Fibroblast of skin of right biceps (primary cell): ENCODE data around the gene VAC14.
"Not testable (repeated sequence)": the region's sequence is repeated elsewhere in the genome, so short reads cannot be mapped to it uniquely, and the experiment has no call there.

Experiments
- DNase-seq: peaks from one replicate; pipeline ENCODE4 v3.0.0-alpha.2; 2013

Gene VAC14

DNA sequence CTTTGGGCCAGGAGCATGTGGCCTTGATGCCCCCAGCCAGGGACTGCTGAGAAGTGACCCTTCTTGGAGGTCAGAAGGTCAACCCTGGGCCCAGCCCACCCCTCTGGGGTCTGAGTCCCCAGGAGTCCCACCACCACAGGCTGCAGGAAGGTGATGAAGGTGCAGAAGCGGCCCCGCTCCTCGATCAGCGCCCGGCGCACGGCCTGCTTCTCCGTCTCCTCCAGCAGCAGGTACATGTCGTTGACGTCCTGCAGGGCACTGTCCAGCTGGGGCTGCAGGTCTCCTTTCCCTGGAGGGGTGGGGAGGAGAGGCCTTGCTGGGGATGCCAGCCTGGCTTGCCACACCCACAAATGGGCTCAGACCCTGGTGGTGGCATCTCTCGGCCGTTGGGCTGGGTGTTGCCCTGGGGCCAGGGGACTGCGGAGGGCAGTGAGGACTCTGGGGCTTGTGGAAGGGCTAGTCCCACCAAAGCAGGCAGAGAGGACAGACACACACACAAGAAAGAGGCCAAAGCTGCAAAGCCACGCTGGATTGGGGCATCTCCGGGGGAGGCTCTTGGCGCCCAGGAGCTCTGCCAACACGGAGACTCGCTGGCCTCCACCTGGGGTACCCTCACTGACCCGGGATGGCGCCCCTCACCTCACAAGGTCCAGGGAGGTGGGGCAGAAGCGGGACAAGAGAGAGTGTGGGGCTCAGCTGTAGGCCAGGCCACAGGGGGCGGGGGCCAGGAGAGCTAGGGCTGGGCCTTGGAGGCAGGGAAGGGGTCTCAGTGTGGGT is 122.6 kb downstream of the VAC14 start:
- no peak for DNase-seq

DNA sequence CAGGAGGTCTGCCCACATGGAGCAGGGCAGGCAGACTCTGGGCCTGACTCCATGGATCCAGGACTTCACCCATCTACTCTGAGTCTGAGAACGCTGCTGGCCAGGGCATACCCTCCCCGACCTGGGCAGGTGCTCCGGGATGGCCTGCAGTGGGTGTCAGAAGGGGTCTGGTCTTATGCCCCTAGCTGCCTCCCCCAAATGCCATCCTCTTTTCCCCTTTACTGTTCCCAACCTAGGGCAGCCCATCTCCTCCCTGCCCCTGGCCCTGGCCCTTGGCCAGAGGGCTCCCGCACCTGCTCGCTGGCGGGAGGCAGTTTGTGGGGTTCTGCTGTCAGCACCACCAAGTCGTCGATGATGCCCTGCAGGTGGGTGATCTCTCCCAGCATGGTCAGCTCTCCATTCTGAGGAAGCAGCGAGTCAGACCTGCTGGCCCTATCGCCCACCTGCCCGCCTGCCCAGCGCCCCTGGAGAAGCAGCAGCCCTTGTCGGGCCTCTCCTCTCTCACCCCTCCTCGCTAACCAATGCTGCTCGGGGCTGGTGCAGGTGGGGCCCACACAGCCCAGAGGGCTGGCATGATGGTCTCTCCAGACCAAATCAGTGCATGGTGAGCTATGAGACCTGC is 123.3 kb downstream of the VAC14 start:
- DNase-seq, result no peak

DNA sequence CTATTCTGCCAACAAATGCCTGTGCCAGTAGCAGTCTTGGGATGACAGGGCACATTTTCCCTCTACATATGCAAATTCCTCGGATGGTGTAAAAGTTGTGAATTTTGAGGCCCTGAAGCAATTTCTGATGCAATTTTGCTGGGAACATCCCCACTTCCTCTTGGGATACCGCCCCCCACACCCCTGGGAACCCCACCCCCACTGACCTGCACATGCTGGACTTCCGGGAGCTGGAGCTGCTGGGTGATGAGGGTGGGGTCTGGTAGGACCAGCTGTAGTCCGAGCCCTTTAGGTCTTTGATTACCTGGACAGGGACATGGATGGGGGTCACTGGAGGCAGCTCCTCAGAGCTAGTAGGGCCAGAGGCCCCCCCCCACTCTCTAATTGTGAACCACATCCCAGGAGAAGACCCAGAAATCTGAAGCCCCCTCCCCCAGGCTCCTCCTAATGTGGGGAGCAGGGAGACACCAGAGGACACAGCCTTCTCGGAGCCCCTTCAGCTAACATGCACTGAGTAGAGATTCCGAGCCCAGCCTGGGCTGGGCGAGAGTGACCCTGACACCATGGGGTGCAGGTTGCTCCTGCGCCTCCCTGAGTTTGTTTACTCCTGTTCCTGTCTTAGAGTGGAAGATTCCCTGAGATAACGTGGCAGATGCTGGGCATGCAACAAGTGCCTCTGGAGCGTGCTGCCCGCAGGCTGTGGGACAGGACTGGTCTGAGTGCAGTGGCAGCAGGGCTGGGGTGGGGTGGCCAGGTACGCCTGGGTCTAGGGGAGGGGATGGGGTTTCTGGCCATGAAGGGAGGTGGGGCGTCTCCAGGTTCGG is 124.1 kb downstream of the VAC14 start:
- no peak for DNase-seq

DNA sequence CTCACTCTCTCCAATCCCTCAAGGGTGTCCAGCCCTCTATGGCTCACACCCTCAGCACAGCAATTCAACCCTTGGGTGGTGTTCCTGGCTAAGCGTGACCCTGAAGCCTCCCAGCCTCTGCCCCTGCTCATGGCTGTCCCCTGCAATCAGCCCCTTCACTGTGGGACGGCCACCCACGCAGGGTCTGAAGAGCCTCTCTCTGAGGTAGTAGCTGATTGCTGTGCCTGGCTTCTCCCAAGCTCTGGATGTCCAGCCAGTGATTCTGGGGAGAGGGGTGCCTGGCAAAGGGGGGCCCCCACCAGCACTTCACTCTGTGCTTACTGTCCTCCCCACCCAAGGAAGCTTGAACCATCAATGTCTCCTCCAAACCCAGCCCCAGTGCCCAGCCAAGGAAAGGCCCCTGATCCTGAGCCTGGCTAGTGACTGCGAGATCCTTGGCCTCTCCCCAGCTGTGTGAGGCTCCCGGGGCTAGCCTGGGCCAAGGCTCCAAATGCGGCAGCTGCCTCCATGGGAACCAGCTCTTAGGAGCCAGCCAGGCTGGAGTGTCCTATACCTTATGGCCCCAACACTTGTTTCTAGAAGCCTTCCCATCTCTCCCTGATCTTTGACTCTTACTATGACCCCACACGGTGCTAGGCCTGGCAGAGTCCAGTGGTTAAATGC is 125.0 kb downstream of the VAC14 start:
- DNase-seq, result no peak

DNA sequence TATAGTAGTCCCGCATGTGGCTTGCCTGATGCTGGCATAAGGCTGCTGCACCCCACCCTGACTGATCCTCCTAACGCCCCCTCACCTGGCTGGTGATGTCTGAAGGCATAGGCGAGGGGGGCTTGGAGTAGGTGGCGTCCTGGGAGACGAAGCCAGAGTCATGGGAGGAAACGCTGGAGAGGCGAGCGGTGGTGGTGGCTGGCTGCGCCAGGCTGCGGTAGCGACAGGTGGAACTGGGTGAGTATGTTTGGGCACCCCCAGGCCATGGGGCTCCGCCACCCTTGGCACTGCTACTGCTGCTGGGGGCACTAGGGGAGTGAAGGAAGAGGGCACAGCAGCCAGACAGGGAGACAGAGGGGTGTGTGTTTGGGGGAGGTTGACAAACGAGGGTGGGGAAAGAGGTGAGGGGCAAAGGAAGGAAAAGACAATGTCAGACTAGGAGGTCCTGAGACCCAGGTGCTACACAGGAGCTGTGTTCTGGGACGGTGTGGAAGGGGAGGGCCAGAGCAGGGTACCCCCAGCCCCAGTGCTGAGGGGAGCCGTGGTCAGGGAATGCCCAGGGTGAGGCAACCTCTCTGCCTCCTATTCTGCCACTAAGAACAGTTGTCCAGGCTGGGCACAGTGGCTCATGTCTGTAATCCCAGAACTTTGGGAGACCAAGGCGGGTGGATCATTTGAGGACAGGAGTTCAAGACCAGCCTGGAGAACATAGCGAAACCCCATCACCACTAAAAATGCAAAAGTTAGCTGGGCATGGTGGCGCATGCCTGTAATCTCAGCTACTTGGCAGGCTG is 126.5 kb downstream of the VAC14 start:
- DNase-seq, result no peak

DNA sequence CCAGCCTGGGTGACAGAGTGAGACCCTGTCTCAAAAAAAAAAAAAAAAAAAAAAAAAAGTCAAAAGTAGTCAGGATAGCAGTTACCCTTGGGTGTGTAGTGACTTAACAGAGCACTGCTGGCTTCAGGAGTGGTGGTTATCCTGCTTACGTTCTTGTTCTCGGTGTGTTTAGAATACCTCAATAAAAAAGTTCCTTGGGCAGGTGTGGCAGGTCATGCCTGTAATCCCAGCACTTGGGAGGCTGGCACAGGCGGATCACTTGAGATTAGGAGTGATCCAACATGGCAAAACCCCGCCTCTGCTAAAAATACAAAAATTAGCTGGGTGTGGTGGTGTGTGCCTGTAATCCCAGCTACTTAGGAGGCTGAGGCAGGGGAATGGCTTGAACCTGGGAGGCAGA is 130.0 kb downstream of the VAC14 start:
- DNase-seq, result not testable (repeated sequence)

DNA sequence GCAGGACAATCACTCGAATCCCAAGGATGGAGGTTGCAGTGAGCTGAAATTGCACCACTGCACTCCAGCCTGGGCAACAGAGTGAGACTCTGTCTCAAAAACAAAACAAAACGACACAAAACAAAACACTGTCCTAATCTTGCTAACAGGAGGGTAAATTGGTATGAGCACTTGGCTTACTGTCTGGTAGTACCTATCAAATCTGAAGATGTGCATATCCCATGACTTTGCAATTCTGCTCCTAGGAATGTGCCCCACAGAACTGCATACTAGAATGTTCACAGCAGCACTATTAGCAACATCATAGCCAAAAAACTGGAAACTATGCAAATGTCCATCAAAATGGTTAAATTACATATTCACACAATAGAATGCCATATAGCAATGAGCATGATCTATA is 130.8 kb downstream of the VAC14 start:
- DNase-seq, result no peak

DNA sequence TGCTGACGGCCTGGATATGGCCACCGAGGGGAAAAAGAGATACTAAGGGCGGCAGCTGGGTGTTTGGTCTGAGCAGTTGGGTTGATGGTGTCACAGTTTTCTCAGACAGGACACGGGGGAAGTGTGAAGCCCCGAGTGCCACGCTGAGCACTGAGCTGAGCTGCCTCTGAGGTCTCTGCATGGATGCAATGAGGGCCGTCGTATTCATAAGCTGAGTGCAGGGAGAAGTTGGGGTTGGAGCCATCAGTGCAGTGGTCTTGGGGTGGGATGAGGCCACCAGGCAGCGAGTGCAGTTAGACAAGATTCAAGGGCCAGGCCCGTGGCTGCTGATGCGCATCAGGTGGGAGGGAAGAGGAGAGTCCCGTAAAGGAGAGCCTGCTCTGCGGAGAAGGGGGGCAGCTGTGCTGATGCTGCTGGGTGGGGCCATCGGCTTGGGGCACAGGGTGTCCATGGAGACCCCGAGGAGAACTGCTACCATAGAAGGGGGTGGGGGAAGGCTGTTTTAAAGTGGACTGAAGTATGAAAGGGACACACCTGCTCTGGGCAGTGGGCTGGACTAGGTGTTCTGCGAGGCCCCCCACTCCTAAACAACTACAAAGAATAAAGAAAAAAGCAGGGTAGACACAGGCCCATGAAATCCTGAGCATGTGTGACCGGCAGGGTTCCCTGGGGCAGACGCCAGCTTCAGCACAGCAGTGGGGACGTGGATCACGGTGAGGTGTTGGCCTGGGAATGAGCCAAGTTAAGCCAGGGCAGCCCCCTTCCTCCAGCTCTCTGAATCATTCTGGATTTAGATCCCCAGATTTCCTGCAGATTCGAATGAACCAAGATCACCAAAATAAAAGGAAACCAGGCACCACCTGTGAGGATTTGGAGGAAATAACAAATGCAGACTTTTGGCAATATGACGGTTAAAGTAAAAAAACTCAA is 134.9 kb downstream of the VAC14 start:
- no peak for DNase-seq

DNA sequence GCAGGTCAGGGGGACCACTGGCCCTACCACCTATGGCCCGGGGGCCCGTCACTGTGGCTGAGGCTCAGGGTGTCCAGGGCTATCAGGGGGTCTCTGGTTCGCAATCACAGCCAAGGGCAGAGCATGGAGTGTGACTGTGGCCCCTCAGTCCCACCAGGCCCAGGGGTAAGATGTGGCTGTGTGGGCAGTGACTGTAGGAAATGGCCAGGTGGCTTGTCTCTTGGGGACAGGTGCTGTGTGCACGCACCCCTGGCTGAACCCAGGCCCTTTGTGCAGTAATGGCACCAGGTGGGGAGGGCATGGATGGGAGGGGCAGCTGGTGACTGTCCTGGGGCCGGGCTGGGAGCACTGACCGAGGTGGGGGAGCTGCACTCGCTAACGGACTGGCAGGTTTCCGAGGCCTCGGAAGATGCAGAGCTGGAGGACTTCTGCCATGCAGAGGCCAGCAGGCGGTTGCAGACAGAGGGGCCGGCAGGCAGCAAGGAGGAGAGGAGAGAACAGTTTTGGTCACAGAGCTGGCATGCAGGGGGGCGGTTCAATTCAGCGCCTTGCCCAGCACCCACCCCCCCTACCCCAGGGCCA is 135.8 kb downstream of the VAC14 start:
- DNase-seq, result no peak

DNA sequence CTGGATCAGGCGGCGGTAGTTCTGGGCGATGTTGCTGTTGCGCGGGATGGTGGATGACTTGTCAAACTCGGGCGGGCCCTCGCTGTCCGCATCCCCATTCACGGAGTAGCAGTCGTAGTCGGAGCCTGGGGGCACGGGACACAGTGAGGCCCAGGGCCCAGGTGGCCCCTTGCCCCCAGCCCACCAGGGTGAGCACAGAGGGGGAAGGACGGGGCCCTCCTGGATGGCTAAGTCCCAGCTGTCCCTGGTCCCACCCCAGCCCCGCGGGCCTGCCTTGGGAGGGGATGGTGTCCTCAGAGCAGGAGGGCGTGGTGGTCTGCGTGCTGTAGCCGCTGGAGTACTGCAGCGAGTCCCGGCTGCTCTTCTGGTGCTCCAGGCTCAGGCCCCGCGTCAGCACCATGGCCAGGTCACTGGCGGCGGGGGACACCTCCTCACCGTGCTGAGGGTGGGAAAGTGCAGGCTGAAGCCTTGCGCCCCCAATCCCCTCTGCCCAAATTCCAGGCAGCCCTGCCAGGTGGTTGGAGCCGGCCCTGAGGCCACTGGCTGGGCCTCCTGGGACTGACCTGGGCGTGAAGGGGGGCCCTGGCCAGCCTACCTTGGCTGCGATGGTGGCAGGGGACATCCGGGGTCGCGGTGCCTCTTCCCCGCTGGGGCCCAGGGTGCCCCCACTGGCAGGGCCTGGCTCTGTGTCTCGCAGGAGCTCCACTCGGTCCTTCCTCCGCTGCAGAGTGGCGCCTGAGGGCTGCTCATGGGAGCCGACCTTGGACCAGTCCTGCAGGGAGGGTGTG is 136.4 kb downstream of the VAC14 start:
- DNase-seq, result no peak

DNA sequence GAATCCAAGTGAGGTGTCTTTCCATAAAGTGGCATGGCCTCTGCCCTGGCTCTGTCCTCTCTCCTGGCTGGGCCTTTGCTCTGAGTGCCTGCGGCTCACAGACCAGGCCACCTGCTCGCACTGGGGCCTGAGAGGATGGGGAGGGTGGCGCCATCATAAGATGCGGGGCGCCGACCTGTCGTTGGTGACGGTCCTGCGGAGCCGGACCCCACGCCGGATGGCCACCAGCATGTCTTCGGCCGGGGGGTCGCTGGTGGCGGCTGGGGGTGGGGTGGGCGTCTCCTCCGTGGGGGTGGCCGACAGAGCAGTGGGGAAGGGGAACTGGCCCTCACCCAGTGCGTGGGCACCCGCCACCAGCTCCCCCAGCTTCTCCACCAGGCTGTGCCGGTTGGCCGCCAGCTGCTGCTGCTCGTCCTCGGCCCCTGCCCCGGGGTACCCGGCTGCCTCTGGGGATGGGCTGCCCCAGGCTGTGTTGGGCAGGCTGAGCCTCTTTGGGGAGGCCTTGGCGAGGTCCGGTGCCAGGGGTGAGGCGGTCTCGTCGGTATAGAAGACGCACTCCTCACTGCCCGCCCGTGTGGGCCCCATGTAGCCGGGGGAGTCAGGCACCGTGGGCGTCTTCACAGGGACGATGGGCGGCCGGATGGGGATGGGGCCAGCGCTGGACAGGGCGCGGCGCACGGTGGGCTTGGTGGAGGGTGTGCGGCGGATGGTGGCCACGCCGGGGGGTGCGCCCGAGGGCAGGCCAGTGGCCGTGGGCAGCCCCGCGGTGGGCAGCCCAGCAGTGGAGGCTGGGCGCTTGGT is 137.2 kb downstream of the VAC14 start:
- DNase-seq, result no peak

DNA sequence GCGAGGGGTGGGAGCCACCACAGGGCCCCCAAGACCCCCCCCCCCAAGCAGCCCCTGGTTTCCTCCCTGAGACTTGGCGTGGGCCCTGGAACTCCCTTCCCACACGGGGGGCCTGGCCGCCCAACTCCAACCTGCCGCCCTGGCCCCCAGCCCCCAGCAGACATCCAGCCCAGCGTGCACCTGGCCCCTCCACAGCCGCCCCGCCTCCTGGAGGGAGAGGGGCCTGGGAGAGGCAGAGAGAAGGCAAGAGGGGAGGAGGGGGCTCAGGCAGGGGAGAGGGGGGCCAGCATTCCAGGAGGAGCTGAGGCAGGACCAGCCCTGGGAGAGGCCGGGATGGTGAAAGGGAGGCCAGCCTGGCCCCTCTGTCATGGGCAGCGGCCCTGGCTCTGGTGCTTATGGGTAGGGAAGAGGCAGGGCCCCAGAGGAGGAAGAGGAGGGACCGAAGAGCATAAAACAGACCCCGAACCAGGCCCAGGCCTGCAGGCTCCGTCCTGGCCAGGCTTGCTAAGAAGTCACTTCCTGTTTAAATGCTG is 137.9 kb downstream of the VAC14 start:
- no peak for DNase-seq

DNA sequence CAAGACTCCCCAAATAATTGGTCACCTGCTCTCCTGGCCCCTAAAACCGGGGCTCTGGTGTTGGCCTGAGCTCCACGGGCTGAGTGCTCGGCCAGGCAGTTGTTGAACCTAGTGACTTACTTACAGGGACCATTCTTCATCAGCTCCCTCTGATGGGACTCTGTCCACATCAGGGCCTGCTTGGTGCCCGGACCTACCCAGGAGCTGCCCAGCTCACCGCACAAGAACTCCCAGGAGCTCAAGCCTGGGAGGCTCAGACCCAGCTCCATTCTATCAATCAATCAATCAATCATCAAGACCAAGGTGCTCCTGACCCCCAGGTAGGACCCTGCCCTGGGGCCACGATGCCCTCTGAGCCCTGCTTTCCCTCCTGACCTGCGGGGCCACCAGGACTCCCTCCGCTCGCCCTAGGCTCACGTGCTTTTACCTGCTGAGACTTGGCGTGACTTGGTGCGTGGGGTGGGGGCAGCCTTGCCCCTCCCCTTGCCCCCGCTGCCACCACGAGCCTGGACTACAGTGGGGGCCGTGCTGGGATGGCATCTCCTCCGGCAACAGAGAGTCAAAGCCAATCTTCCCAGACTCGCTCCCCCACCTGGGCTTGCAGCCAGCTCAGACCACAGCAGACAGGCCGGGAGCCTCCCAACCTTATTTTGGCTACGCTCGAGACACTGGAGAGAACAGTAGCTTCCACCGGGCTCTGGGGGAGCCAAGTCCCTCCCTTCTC is 138.9 kb downstream of the VAC14 start:
- peak; percentile 54 for DNase-seq

DNA sequence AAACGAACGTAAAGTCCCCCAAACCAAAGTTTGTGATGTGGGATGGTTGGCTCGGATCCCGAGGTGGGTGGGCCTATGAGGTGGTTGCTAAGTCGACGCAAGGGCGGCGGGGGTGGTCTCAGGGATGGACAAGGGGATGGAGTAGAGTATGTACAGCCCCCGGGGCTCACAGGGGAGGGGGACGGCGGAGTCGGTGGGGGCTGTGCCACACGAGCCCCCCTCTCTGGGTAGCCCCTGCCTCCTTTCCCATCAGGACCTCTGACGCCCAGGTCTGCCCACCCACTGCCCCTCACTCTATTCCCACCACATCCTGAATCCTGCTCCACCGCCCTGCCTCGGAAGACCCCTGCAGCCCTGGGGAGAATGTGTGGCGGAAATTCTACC is 139.4 kb downstream of the VAC14 start:
- DNase-seq, result no peak

DNA sequence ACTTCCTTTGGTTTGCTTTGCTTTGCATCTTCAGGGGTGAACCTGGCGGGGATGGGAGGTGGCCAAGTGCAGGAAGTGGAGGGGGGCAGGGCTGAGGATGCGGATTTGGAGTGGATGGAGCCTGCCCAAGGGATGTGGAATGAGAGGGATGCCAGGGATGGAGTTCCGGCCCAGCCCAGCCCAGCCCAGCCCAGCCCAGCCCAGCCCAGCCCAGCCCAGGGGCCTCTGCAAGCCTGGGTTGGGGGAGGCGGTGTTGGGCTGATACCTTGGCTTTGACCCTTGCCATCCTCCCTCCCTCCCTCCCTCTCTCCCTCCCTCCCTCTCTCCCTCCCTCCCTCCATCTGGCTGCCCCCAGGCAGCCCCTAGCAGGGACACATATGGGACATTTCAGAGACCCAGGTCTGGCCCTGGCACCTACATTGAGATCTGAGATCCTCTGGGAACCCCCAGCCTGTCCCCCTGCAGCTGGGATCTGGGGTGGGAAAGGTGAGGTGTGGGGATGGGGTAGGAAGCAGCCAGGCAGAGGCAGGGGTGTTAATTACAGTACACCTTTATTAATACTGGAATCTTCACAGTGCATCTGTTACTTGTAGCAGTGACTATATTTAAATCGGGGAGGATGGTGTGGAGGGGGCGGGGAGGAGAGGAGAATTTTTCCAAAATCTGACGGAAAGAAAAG is 140.1 kb downstream of the VAC14 start:
- no peak for DNase-seq

DNA sequence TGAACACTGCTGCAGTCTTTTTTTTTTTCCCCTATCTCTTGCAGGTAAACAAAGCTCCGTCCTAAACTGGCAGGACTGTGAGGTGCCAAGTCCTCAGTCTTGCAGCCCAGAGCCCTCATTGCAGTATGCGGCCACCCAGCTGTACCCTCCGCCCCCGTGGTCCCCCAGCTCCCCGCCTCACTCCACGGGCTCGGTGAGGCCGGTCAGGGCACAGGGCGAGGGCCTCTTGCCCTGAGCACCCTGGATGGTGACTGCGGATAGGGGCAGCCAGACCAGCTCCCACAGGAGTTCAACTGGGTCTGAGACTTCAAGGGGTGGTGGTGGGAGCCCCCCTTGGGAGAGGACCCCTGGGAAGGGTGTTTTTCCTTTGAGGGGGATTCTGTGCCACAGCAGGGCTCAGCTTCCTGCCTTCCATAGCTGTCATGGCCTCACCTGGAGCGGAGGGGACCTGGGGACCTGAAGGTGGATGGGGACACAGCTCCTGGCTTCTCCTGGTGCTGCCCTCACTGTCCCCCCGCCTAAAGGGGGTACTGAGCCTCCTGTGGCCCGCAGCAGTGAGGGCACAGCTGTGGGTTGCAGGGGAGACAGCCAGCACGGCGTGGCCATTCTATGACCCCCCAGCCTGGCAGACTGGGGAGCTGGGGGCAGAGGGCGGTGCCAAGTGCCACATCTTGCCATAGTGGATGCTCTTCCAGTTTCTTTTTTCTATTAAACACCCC is 140.8 kb downstream of the VAC14 start:
- DNase-seq, result no peak

DNA sequence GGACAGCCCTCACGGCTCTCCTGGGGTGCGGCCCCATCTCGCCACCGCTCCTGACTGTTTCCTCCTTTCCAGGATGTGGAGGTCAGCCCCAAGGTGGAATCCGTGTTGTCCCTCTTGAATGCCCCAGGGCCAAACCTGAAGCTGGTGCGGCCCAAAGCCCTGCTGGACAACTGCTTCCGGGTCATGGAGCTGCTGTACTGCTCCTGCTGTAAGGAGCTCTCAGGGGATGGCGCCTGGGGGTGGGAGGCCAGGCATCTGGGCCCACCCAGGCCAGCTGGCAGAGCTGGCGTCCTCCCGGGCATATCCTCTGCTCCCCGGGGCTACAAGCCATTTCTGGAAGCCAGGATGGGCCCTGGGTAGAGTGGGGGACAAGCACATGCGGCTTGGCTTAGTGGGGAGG is 141.4 kb downstream of the VAC14 start:
- no peak for DNase-seq
